Liver (tissue), 9 donors: ENCODE data around the gene EMD. TPM values are rescaled to one million over a fixed set of nuclear protein-coding genes. Genes with fewer than 3 reads are reported as not detected.
A peak's percentile ranks its signal among the peaks of the same experiment; 100 is the strongest.

Source experiments
- DNase-seq: peaks from one replicate; pipeline ENCODE4 v3.0.0-alpha.2; 2017; ENCODE audit warnings: low spot score
- H3K27ac ChIP-seq, 2 donors: one replicate each; pipeline ENCODE4 v1.7.0; 2013; ENCODE audit warnings: inconsistent platforms in 2 of 2, low read length in 2 of 2, control low read depth in 1 of 2, low read depth in 1 of 2, mild to moderate bottlenecking in 1 of 2
- H3K27me3 ChIP-seq, 4 donors: one replicate each; pipeline versions ENCODE4 v1.6.1 to v1.7.0; 2013; ENCODE audit warnings: low read length in 3 of 4, inconsistent platforms in 1 of 4, mild to moderate bottlenecking in 1 of 4, moderate library complexity in 1 of 4; ENCODE audit not compliant: control insufficient read depth in 4 of 4, insufficient read depth in 4 of 4
- H3K36me3 ChIP-seq, 4 donors: one replicate each; pipeline versions ENCODE4 v1.6.1 to v1.7.0; 2013; ENCODE audit warnings: low read length in 3 of 4, mild to moderate bottlenecking in 3 of 4, low read depth in 1 of 4, moderate library complexity in 1 of 4; ENCODE audit not compliant: control insufficient read depth in 4 of 4, insufficient read depth in 3 of 4
- H3K4me1 ChIP-seq, 4 donors: one replicate each; pipeline versions ENCODE4 v1.6.1 to v1.7.0; 2013; ENCODE audit warnings: low read length in 3 of 4, mild to moderate bottlenecking in 3 of 4, moderate library complexity in 1 of 4; ENCODE audit not compliant: control insufficient read depth in 4 of 4, insufficient read depth in 4 of 4
- H3K4me3 ChIP-seq, 3 donors: one replicate each; pipeline versions ENCODE4 v1.6.1 to v1.7.0; 2013; ENCODE audit warnings: low read length in 3 of 3, control low read depth in 1 of 3, low read depth in 1 of 3, mild to moderate bottlenecking in 1 of 3
- H3K9ac ChIP-seq, 2 donors: one replicate each; pipeline ENCODE4 v1.7.0; 2013; ENCODE audit warnings: low read length in 2 of 2, mild to moderate bottlenecking in 2 of 2, moderate library complexity in 2 of 2, control low read depth in 1 of 2, low read depth in 1 of 2
- H3K9me3 ChIP-seq, 4 donors: one replicate each; pipeline versions ENCODE4 v1.6.1 to v1.7.0; 2013; ENCODE audit warnings: low read length in 3 of 4; ENCODE audit not compliant: control insufficient read depth in 4 of 4
- EGR1 ChIP-seq, 2 donors: IDR thresholded peaks; 2 replicates each; pipeline ENCODE4 v1.6.1; 2016 to 2018; ENCODE audit warnings: antibody characterized with exemption in 2 of 2, low read depth in 2 of 2
- FOXA1 ChIP-seq: IDR thresholded peaks from 2 replicates; pipeline ENCODE4 v1.6.1; 2016; ENCODE audit warnings: antibody characterized with exemption
- FOXA2 ChIP-seq: IDR thresholded peaks from 2 replicates; pipeline ENCODE4 v1.6.1; 2016; ENCODE audit warnings: antibody characterized with exemption
- GABPA ChIP-seq, 2 donors: IDR thresholded peaks in 1 of 2; conservative IDR thresholded peaks in 1 of 2; 2 replicates each; pipeline ENCODE4 v1.6.1; 2016; ENCODE audit warnings: antibody characterized with exemption in 2 of 2, mild to moderate bottlenecking in 1 of 2, moderate library complexity in 1 of 2
- HNF4A ChIP-seq, 2 donors: conservative IDR thresholded peaks; 2 replicates each; pipeline ENCODE4 v1.6.1; 2016; ENCODE audit warnings: antibody characterized with exemption in 2 of 2, mild to moderate bottlenecking in 2 of 2
- JUND ChIP-seq, 2 donors: IDR thresholded peaks; 2 replicates each; pipeline ENCODE4 v1.6.1; 2016; ENCODE audit warnings: antibody characterized with exemption in 2 of 2
- NR2F2 ChIP-seq: IDR thresholded peaks from 2 replicates; pipeline ENCODE4 v1.6.1; 2016; ENCODE audit warnings: antibody characterized with exemption
- RAD21 ChIP-seq, 2 donors: IDR thresholded peaks; 2 replicates each; pipeline ENCODE4 v1.6.1; 2016; ENCODE audit warnings: antibody characterized with exemption in 2 of 2, mild to moderate bottlenecking in 2 of 2
- RXRA ChIP-seq, 2 donors: IDR thresholded peaks; 2 replicates each; pipeline ENCODE4 v1.6.1; 2017 to 2018; ENCODE audit warnings: antibody characterized with exemption in 2 of 2, mild to moderate bottlenecking in 1 of 2
- SP1 ChIP-seq: IDR thresholded peaks from 2 replicates; pipeline ENCODE4 v1.6.1; 2018; ENCODE audit warnings: antibody characterized with exemption, mild to moderate bottlenecking
- TAF1 ChIP-seq: conservative IDR thresholded peaks from 2 replicates; pipeline ENCODE4 v1.6.1; 2016; ENCODE audit warnings: antibody characterized with exemption, mild to moderate bottlenecking
- YY1 ChIP-seq: IDR thresholded peaks from 2 replicates; pipeline ENCODE4 v1.6.1; 2016; ENCODE audit warnings: antibody characterized with exemption, mild to moderate bottlenecking
- WGBS: extraction: QIAGEN DNeasy Blood & Tissue Kit; methylation state at CpG from one replicate; pipeline ENCODE4 v1.1.7; 2013; 5-methylcytosine and 5-hydroxymethylcytosine counted together
- polyA plus RNA-seq, 2 donors: library from polyadenylated mRNA; stranded (reverse) in 1 of 2; unstranded in 1 of 2; fragments of 200-250 nt in 1 of 2; fragments of >200 nt in 1 of 2; fragmentation: Nextera tagmentation in 1 of 2; extraction: Ambion mirVana in 1 of 2; gene quantifications; one replicate each; pipeline versions ENCODE4 v1.2.1 to v1.2.3, GENCODE V29; 2013 to 2015
- total RNA-seq, 2 donors: library from RNA; depleted of rRNA; stranded (reverse); fragments of >200 nt; gene quantifications; one replicate each; pipeline ENCODE4 v1.2.3, GENCODE V29; 2014
- TF ChIP-seq, protein P1 (sequence below): IDR thresholded peaks from 2 replicates; pipeline ENCODE4 v1.6.1; 2016; ENCODE audit warnings: antibody characterized with exemption
- TF ChIP-seq, protein P2 (sequence below): IDR thresholded peaks from 2 replicates; pipeline ENCODE4 v1.6.1; 2016; ENCODE audit warnings: antibody characterized with exemption
- TF ChIP-seq, protein P3 (sequence below): IDR thresholded peaks from 2 replicates; pipeline ENCODE4 v1.6.1; 2016; ENCODE audit warnings: antibody characterized with exemption
- TF ChIP-seq, protein P4 (sequence below): fragments of 150-350 bp; IDR thresholded peaks from 2 replicates; pipeline ENCODE4 v1.5.1; 2017; ENCODE audit warnings: improper control_type of control experiment, low read depth, low read length; ENCODE audit not compliant: missing input control
- donor health status: healthy.
- donor health status: healthy.
- donor health status: healthy.
- donor health status: healthy.
- donor health status: healthy.

The EMD gene
- total and polyA plus RNA-seq, 4 donors = 11.6 to 38.0 (median 17.0) TPM

DNA sequence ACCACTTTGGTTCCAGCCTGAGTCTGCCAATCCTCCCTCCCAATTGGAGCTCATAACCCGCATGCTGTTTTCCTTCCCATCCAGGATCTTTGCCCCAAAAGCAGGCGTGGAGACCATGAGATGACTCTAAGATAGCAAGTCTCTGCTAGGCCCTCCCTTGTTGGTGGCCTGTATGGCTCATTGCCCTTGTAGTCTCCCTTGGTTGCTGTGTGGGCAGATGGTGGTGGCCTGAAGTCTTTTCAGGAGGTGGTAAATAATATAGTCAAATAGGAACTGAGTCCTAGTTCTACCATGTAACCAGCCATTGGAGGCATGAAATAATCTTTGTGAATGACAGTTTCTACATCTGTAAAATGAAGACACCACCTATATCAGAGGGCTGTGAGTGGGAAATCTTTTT is 50.6 kb downstream of the EMD start:
- 91% methylated on average over 2 of the region's 2 CpGs for WGBS
- TF ChIP-seq, protein P1, sequence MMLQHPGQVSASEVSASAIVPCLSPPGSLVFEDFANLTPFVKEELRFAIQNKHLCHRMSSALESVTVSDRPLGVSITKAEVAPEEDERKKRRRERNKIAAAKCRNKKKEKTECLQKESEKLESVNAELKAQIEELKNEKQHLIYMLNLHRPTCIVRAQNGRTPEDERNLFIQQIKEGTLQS = no peak
- Histone ChIP-seq H3K4me3 (no peak overlapping the region), H3K27ac (no peak overlapping the region), H3K27me3 (no peaks in the 10 kb centered on the region), H3K4me1 (peaks cover 4 to 18% (median 5%) of the 10 kb centered on the region in 4 donors), H3K9ac (no peak overlapping the region), H3K9me3 (no peaks in the 10 kb centered on the region), H3K36me3 (peaks cover 3 to 8% (median 5%) of the 10 kb centered on the region in 4 donors)
- no peak for DNase-seq

DNA sequence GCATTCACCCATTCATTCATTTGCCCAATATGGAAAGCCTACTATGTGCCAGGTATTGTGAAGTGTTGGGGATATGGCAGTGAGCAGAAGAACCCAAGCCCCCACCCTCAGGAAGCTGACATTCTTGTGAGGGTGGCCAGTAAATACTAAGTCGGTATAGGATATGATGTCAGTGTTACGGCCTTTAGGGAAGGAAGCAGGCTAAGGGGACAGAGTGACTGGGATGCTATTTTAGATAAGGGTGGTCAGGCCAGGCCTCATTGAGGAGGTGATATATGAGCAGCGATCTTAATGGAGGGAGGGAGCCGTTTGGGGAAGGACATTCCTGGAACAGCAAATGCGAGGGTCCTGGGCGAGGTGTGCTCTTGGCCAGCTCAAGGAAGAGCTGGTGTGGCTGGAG is 51.4 kb downstream of the EMD start:
- H3K4me1 ChIP-seq = peaks cover 4 to 18% (median 5%) of the 10 kb centered on the region in 4 donors

DNA sequence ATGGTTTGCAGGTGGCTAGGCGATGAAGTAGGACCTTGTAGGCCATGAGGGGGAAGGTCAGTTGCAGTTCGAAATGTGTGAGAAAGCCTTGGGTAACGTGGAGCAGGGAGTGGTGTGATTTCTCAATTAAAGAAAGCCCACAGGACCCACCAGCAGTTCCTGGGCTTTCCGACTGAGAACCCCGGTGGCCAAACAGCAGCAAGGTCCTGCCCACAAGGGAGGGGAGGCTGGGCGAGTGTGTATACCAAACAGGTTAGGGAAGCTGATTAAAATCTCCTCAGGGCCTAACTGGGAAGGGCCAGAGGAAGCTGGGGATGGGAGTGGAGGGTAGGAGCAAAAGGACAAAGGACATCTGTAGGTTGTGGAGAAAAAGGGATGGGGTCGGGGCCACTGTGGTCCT is 51.8 kb downstream of the EMD start:
- Histone ChIP-seq H3K27me3 (no peaks in the 10 kb centered on the region), H3K9me3 (no peaks in the 10 kb centered on the region), H3K27ac (peak overlapping the region; percentile 18 to 28), H3K9ac (no peak overlapping the region), H3K36me3 (peaks cover 3 to 10% (median 5%) of the 10 kb centered on the region in 4 donors), H3K4me3 (no peak overlapping the region), H3K4me1 (peaks cover 4 to 18% (median 5%) of the 10 kb centered on the region in 4 donors)
- no peak for DNase-seq
- WGBS = 81% methylated on average over 7 of the region's 7 CpGs
- TF ChIP-seq FOXA2 = no peak
- no peak for TF ChIP-seq RXRA (IDR thresholded peaks at IDR 0.05)
- TF ChIP-seq, protein P2, sequence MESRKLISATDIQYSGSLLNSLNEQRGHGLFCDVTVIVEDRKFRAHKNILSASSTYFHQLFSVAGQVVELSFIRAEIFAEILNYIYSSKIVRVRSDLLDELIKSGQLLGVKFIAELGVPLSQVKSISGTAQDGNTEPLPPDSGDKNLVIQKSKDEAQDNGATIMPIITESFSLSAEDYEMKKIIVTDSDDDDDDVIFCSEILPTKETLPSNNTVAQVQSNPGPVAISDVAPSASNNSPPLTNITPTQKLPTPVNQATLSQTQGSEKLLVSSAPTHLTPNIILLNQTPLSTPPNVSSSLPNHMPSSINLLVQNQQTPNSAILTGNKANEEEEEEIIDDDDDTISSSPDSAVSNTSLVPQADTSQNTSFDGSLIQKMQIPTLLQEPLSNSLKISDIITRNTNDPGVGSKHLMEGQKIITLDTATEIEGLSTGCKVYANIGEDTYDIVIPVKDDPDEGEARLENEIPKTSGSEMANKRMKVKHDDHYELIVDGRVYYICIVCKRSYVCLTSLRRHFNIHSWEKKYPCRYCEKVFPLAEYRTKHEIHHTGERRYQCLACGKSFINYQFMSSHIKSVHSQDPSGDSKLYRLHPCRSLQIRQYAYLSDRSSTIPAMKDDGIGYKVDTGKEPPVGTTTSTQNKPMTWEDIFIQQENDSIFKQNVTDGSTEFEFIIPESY = no peak
- TF ChIP-seq FOXA1 = no peak
- TF ChIP-seq HNF4A (conservative IDR thresholded peaks at IDR 0.05) = no peak
- TF ChIP-seq, protein P3, sequence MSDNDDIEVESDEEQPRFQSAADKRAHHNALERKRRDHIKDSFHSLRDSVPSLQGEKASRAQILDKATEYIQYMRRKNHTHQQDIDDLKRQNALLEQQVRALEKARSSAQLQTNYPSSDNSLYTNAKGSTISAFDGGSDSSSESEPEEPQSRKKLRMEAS = no peak
- no peak for TF ChIP-seq JUND (IDR thresholded peaks at IDR 0.05)
- TF ChIP-seq EGR1 (IDR thresholded peaks at IDR 0.05; ENCODE audit: low read depth in 2 of 2) = no peak
- no peak for TF ChIP-seq RAD21 (IDR thresholded peaks at IDR 0.05)
- no peak for TF ChIP-seq NR2F2
- no peak for TF ChIP-seq TAF1

More for the DNA sequence above, 51.4 kb downstream of the EMD start:
- no peak for DNase-seq
- H3K9me3 ChIP-seq = no peaks in the 10 kb centered on the region
- H3K27ac ChIP-seq = peak overlapping the region in 1 of 2 donors; percentile 18
- WGBS = 72% methylated on average over 6 of the region's 6 CpGs
- H3K27me3 ChIP-seq = no peaks in the 10 kb centered on the region
- H3K36me3 ChIP-seq = peaks cover 3 to 10% (median 5%) of the 10 kb centered on the region in 4 donors
- TF ChIP-seq SP1 (no peak), RXRA (IDR thresholded peaks at IDR 0.05) (no peak), GABPA (IDR thresholded peaks at IDR 0.05 in 1 of 2, conservative IDR thresholded peaks at IDR 0.05 in 1 of 2) (no peak), FOXA2 (no peak), HNF4A (conservative IDR thresholded peaks at IDR 0.05) (no peak), YY1 (no peak)
- TF ChIP-seq, protein P2 = no peak
- TF ChIP-seq, protein P4, sequence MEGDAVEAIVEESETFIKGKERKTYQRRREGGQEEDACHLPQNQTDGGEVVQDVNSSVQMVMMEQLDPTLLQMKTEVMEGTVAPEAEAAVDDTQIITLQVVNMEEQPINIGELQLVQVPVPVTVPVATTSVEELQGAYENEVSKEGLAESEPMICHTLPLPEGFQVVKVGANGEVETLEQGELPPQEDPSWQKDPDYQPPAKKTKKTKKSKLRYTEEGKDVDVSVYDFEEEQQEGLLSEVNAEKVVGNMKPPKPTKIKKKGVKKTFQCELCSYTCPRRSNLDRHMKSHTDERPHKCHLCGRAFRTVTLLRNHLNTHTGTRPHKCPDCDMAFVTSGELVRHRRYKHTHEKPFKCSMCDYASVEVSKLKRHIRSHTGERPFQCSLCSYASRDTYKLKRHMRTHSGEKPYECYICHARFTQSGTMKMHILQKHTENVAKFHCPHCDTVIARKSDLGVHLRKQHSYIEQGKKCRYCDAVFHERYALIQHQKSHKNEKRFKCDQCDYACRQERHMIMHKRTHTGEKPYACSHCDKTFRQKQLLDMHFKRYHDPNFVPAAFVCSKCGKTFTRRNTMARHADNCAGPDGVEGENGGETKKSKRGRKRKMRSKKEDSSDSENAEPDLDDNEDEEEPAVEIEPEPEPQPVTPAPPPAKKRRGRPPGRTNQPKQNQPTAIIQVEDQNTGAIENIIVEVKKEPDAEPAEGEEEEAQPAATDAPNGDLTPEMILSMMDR = no peak
- TF ChIP-seq, protein P1 = no peak
- TF ChIP-seq, protein P3 = no peak
- no peak overlapping the region for H3K4me3 ChIP-seq
- no peak overlapping the region for H3K9ac ChIP-seq
